HG03064 (cell line): Measurements from ENCODE around the gene ADAMTS3.

Experiments
- ATAC-seq: cut with Tn5 transposase; IDR thresholded peaks from one replicate; pipeline ENCODE4 v1.9.1; 2021; ENCODE audit warnings: low read depth; ENCODE audit not compliant: unreplicated experiment

The ADAMTS3 gene

GRCh38 chr4:72568959-72569718 is at the start of gene ADAMTS3:
Gene ADAMTS3 (minus strand): TSS chr4:72569221. CDS start chr4:72568762, 459 bp downstream.
- ATAC-seq, result no peak

GRCh38 chr4:72613959-72614358 is 44.9 kb upstream of the ADAMTS3 start:
- ATAC-seq, result no peak

- ATAC-seq, result no peak
These were observed 37.7 kb upstream of the ADAMTS3 start for GRCh38 chr4:72606751-72607150.

- no peak for ATAC-seq
These were observed 35.3 kb upstream of the ADAMTS3 start for GRCh38 chr4:72604324-72604723.

GRCh38 chr4:72602396-72603376 is 33.7 kb upstream of the ADAMTS3 start:
- ATAC-seq, result no peak

GRCh38 chr4:72591547-72592454 is 22.8 kb upstream of the ADAMTS3 start:
- no peak for ATAC-seq

- ATAC-seq, result no peak
These were observed 18.3 kb upstream of the ADAMTS3 start for GRCh38 chr4:72587334-72587733.

- ATAC-seq, result no peak
These were observed 13.8 kb upstream of the ADAMTS3 start for GRCh38 chr4:72582853-72583252.

- ATAC-seq, result no peak
These were observed 8.2 kb upstream of the ADAMTS3 start for GRCh38 chr4:72577211-72577610.

GRCh38 chr4:72571337-72571736 is 2.3 kb upstream of the ADAMTS3 start:
- ATAC-seq, result no peak

GRCh38 chr4:72569719-72570235 is 756 bp upstream of the ADAMTS3 start:
- no peak for ATAC-seq

- ATAC-seq, result no peak
These were observed 973 bp downstream of the ADAMTS3 start for GRCh38 chr4:72567821-72568675.

GRCh38 chr4:72567036-72567435 is 2.0 kb downstream of the ADAMTS3 start:
- ATAC-seq, result no peak

GRCh38 chr4:72566464-72566972 is 2.5 kb downstream of the ADAMTS3 start:
- no peak for ATAC-seq

GRCh38 chr4:72564789-72565188 is 4.2 kb downstream of the ADAMTS3 start:
- no peak for ATAC-seq

- no peak for ATAC-seq
These were observed 4.8 kb downstream of the ADAMTS3 start for GRCh38 chr4:72564184-72564583.

- ATAC-seq, result no peak
These were observed 10.4 kb downstream of the ADAMTS3 start for GRCh38 chr4:72558655-72559054.

GRCh38 chr4:72557021-72557420 is 12.0 kb downstream of the ADAMTS3 start:
- no peak for ATAC-seq

GRCh38 chr4:72555377-72555831 is 13.6 kb downstream of the ADAMTS3 start:
- no peak for ATAC-seq
